H9 (cell line): Measurements from ENCODE around the gene CAMTA2. TPM values are rescaled to one million over a fixed set of nuclear protein-coding genes. Genes with fewer than 3 reads are reported as not detected.

Experiments
- DNase-seq: peaks from one replicate; pipeline ENCODE4 v3.0.0-alpha.2; 2017
- H2AFZ ChIP-seq: one replicate; pipeline ENCODE4 v1.6.1; 2013; ENCODE audit warnings: mild to moderate bottlenecking, low read length, control low read depth, moderate library complexity
- H2AK5ac ChIP-seq: 2 replicates; pipeline ENCODE4 v1.6.1; 2013; ENCODE audit warnings: low read length, control low read depth, mixed read lengths; ENCODE audit not compliant: insufficient read length
- H2BK120ac ChIP-seq: one replicate; pipeline ENCODE4 v1.6.1; 2013; ENCODE audit warnings: low read depth, mild to moderate bottlenecking, low read length, control low read depth, inconsistent platforms; ENCODE audit not compliant: poor library complexity, severe bottlenecking
- H2BK12ac ChIP-seq: 2 replicates; pipeline ENCODE4 v1.6.1; 2013; ENCODE audit warnings: low read length, control low read depth, mixed read lengths, low read depth; ENCODE audit not compliant: insufficient read length
- H2BK15ac ChIP-seq: 2 replicates; pipeline ENCODE4 v1.6.1; 2013; ENCODE audit warnings: low read depth, low read length, control low read depth
- H2BK20ac ChIP-seq: one replicate; pipeline ENCODE4 v1.6.1; 2013; ENCODE audit warnings: low read depth, mild to moderate bottlenecking, low read length, control low read depth, inconsistent platforms; ENCODE audit not compliant: poor library complexity, severe bottlenecking
- H2BK5ac ChIP-seq: 2 replicates; pipeline ENCODE4 v1.6.1; 2013; ENCODE audit warnings: low read length, control low read depth, mixed read lengths; ENCODE audit not compliant: insufficient read length
- H3K14ac ChIP-seq: 2 replicates; pipeline ENCODE4 v1.6.1; 2013; ENCODE audit warnings: low read length, control low read depth; ENCODE audit not compliant: insufficient read depth
- H3K18ac ChIP-seq: 2 replicates; pipeline ENCODE4 v1.6.1; 2013; ENCODE audit warnings: low read depth, mild to moderate bottlenecking, mixed read lengths, low read length, control low read depth; ENCODE audit not compliant: insufficient read length
- H3K23ac ChIP-seq: 2 replicates; pipeline ENCODE4 v1.6.1; 2013; ENCODE audit warnings: low read length, control low read depth, mixed read lengths, low read depth; ENCODE audit not compliant: insufficient read length
- H3K23me2 ChIP-seq: 2 replicates; pipeline ENCODE4 v1.6.1; 2013; ENCODE audit warnings: low read depth, mild to moderate bottlenecking, mixed read lengths, low read length, control low read depth; ENCODE audit not compliant: insufficient read length, poor library complexity, severe bottlenecking
- H3K27ac ChIP-seq: 2 replicates; pipeline ENCODE4 v1.5.1; 2013; ENCODE audit warnings: low read length, control low read depth, mixed read lengths, low read depth; ENCODE audit not compliant: insufficient read length
- H3K27me3 ChIP-seq: 2 replicates; pipeline ENCODE4 v1.6.1; 2013; ENCODE audit warnings: low read length, control low read depth, inconsistent platforms; ENCODE audit not compliant: insufficient read depth
- H3K4ac ChIP-seq: 2 replicates; pipeline ENCODE4 v1.6.1; 2013; ENCODE audit warnings: low read depth, mild to moderate bottlenecking, control low read depth, inconsistent platforms, low read length, moderate library complexity
- H3K4me1 ChIP-seq: 2 replicates; pipeline ENCODE4 v1.6.1; 2013; ENCODE audit warnings: low read length, control low read depth, inconsistent platforms; ENCODE audit not compliant: insufficient read depth
- H3K4me2 ChIP-seq: 2 replicates; pipeline ENCODE4 v1.6.1; 2013; ENCODE audit warnings: low read length, control low read depth, mixed read lengths; ENCODE audit not compliant: insufficient read length, insufficient read depth
- H3K56ac ChIP-seq: 2 replicates; pipeline ENCODE4 v1.6.1; 2013; ENCODE audit warnings: low read depth, mild to moderate bottlenecking, mixed read lengths, low read length, control low read depth; ENCODE audit not compliant: insufficient read length
- H3K79me1 ChIP-seq: 2 replicates; pipeline ENCODE4 v1.6.1; 2013; ENCODE audit warnings: low read depth, mild to moderate bottlenecking, moderate library complexity, low read length, control low read depth, inconsistent platforms; ENCODE audit not compliant: insufficient read depth, poor library complexity, severe bottlenecking
- H3K79me2 ChIP-seq: 2 replicates; pipeline ENCODE4 v1.6.1; 2013; ENCODE audit warnings: low read length, control low read depth, inconsistent platforms; ENCODE audit not compliant: insufficient read depth
- H3K9ac ChIP-seq: 2 replicates; pipeline ENCODE4 v1.6.1; 2013; ENCODE audit warnings: low read length, control low read depth, mixed read lengths; ENCODE audit not compliant: insufficient read length; ENCODE audit errors: extremely low read depth
- H3K9me3 ChIP-seq: one replicate; pipeline ENCODE4 v1.6.1; 2013; ENCODE audit warnings: low read depth, low read length, inconsistent platforms; ENCODE audit not compliant: control insufficient read depth
- H3T11ph ChIP-seq: one replicate; pipeline ENCODE4 v1.6.1; 2013; ENCODE audit warnings: mild to moderate bottlenecking, low read length, control low read depth, inconsistent platforms
- H4K20me1 ChIP-seq: one replicate; pipeline ENCODE4 v1.6.1; 2013; ENCODE audit not compliant: control insufficient read depth, insufficient read length, insufficient read depth
- H4K5ac ChIP-seq: 2 replicates; pipeline ENCODE4 v1.6.1; 2013; ENCODE audit warnings: low read depth, mild to moderate bottlenecking, mixed read lengths, low read length, control low read depth; ENCODE audit not compliant: insufficient read length
- H4K8ac ChIP-seq: replicated peaks from 2 replicates; pipeline ENCODE4 v1.6.1; 2013; ENCODE audit warnings: low read length, control low read depth, mixed read lengths, low read depth; ENCODE audit not compliant: insufficient read length
- H4K91ac ChIP-seq: 2 replicates; pipeline ENCODE4 v1.6.1; 2013; ENCODE audit warnings: low read depth, mild to moderate bottlenecking, moderate library complexity, mixed read lengths, low read length, control low read depth; ENCODE audit not compliant: insufficient read length
- H3K27ac Mint-ChIP-seq, 3 experiments: 2 replicates in 2 of 3; 3 replicates in 1 of 3; pipeline ENCODE4 v1.8.0; 2020 to 2021; ENCODE audit warnings: mixed read lengths in 3 of 3, mild to moderate bottlenecking in 1 of 3, moderate library complexity in 1 of 3
- H3K27me3 Mint-ChIP-seq: 2 replicates; pipeline ENCODE4 v1.8.0; 2021; ENCODE audit warnings: low read depth, mild to moderate bottlenecking, moderate library complexity, mixed read lengths
- H3K36me3 Mint-ChIP-seq, 3 experiments: 2 replicates in 2 of 3; 3 replicates in 1 of 3; pipeline ENCODE4 v1.8.0; 2020 to 2021; ENCODE audit warnings: low read depth in 3 of 3, mixed read lengths in 3 of 3; ENCODE audit not compliant: insufficient read depth in 1 of 3
- H3K4me1 Mint-ChIP-seq, 2 experiments: 2 replicates each; pipeline ENCODE4 v1.8.0; 2020; ENCODE audit warnings: mixed read lengths in 2 of 2
- H3K4me3 Mint-ChIP-seq, 2 experiments: 2 replicates in 1 of 2; 3 replicates in 1 of 2; pipeline ENCODE4 v1.8.0; 2020 to 2021; ENCODE audit warnings: mild to moderate bottlenecking in 2 of 2, mixed read lengths in 2 of 2, moderate library complexity in 1 of 2
- H3K9me3 Mint-ChIP-seq, 2 experiments: 2 replicates in 1 of 2; 3 replicates in 1 of 2; pipeline ENCODE4 v1.8.0; 2020; ENCODE audit warnings: mild to moderate bottlenecking in 2 of 2, mixed read lengths in 2 of 2, moderate library complexity in 1 of 2
- CTCF ChIP-seq: fragments of 200-600 bp; sonication (generic); conservative IDR thresholded peaks from 3 replicates; pipeline ENCODE4 v1.8.0; 2021; ENCODE audit warnings: antibody characterized with exemption, mild to moderate bottlenecking
- WGBS: extraction: QIAGEN DNeasy Blood & Tissue Kit; methylation state at CpG from one replicate; pipeline ENCODE4 v1.1.7; 2013; ENCODE audit warnings: missing lambda C conversion rate, low lambda C conversion rate, mixed read lengths; ENCODE audit not compliant: insufficient read length; ENCODE audit errors: extremely low coverage; 5-methylcytosine and 5-hydroxymethylcytosine counted together
- total RNA-seq: library from RNA; stranded (reverse); gene quantifications from 2 replicates; pipeline ENCODE4 v1.2.1, GENCODE V29; 2021

CAMTA2 gene
- total RNA-seq, 1 experiment from 2014 or later: 15.6 TPM

GRCh38 chr17:5027916-5028315 lies 40.4 kb upstream of the CAMTA2 start:
- no peak overlapping the region for H2BK15ac ChIP-seq
- no peak for TF ChIP-seq CTCF
- no peak overlapping the region for H3K27ac Mint-ChIP-seq

More at GRCh38 chr17:5027916-5028315, 40.4 kb upstream of the CAMTA2 start:
- no peaks in the 10 kb centered on the region for H3K4me1 ChIP-seq
- no peaks in the 10 kb centered on the region for H3K23me2 ChIP-seq
- H2BK120ac ChIP-seq: no peak overlapping the region
- Mint-ChIP-seq H3K4me3 (no peak overlapping the region), H3K27me3 (peaks cover 32% of the 10 kb centered on the region), H3K4me1 (peaks cover 0 to 3% of the 10 kb centered on the region in 2 experiments; a peak in 1 of 4 replicates), H3K36me3 (peaks cover 6 to 17% (median 11%) of the 10 kb centered on the region in 3 experiments), H3K9me3 (no peaks in the 10 kb centered on the region)
- no peak overlapping the region for H3K23ac ChIP-seq
- DNase-seq: no peak
- no peak overlapping the region for H2AK5ac ChIP-seq
- no peaks in the 10 kb centered on the region for H4K20me1 ChIP-seq
- no peaks in the 10 kb centered on the region for H3K79me2 ChIP-seq
- H3K14ac ChIP-seq: no peak overlapping the region
- no peak overlapping the region for H3K27ac ChIP-seq
- H3T11ph ChIP-seq: no peak overlapping the region
- peaks cover 2% of the 10 kb centered on the region; the same call in 1 of the 2 replicates for H3K27me3 ChIP-seq
- no peak overlapping the region for H2BK5ac ChIP-seq
- no peak overlapping the region for H2BK20ac ChIP-seq
- H3K4ac ChIP-seq: no peak overlapping the region
- no peak overlapping the region for H2BK12ac ChIP-seq
- no peak overlapping the region for H4K8ac ChIP-seq
- no peak overlapping the region for H3K56ac ChIP-seq
- no peak overlapping the region for H2AFZ ChIP-seq
- no CpG with 5 or more reads among the region's 5 CpGs for WGBS
- no peak overlapping the region for H3K4me2 ChIP-seq
- H3K18ac ChIP-seq: no peak overlapping the region
- no peaks in the 10 kb centered on the region for H3K79me1 ChIP-seq
- no peak overlapping the region for H4K91ac ChIP-seq
- H4K5ac ChIP-seq: no peak overlapping the region
- no peak overlapping the region for H3K9ac ChIP-seq
- H3K9me3 ChIP-seq: no peaks in the 10 kb centered on the region
